Urothelium cell line (cell line): ENCODE data around the gene FAIM2.
A peak's percentile ranks its signal among the peaks of the same experiment; 100 is the strongest.

Experiments
- DNase-seq: peaks from one replicate; pipeline ENCODE4 v3.0.0; 2011; ENCODE audit warnings: low spot score, mixed read lengths
- FAIRE-seq: peaks from 2 replicates; lab custom pipeline; 2011; peaks lifted over from hg19 to GRCh38; lab: Jason Lieb, UNC

The FAIM2 gene

GRCh38 chr12:49828133-49829091, 75.3 kb downstream of the FAIM2 start, which contains the start of gene NCKAP5L:
TSS of gene NCKAP5L (minus strand) at chr12:49828413. CDS start at chr12:49804044, 24,369 bp downstream.
- no peak for FAIRE-seq

GRCh38 chr12:49827401-49828099, 76.2 kb downstream of the FAIM2 start:
- FAIRE-seq (peak; percentile 13), DNase-seq (peak; percentile 84)

More at GRCh38 chr12:49828133-49829091, 75.3 kb downstream of the FAIM2 start, which contains the start of gene NCKAP5L:
- peak; percentile 98 for DNase-seq

- FAIRE-seq (no peak), DNase-seq (no peak)
Observed at GRCh38 chr12:49827051-49827400, 76.7 kb downstream of the FAIM2 start.

GRCh38 chr12:49825971-49826421, 77.7 kb downstream of the FAIM2 start:
- DNase-seq = no peak
- no peak for FAIRE-seq

- FAIRE-seq = no peak
- DNase-seq = no peak
Observed at GRCh38 chr12:49825360-49825970, 78.2 kb downstream of the FAIM2 start.

GRCh38 chr12:49824895-49825294, 78.8 kb downstream of the FAIM2 start:
- DNase-seq (no peak), FAIRE-seq (no peak)

GRCh38 chr12:49824416-49824815, 79.3 kb downstream of the FAIM2 start:
- DNase-seq (no peak), FAIRE-seq (no peak)

- DNase-seq (no peak), FAIRE-seq (no peak)
Observed at GRCh38 chr12:49823951-49824350, 79.7 kb downstream of the FAIM2 start.

- DNase-seq (no peak), FAIRE-seq (no peak)
Observed at GRCh38 chr12:49823350-49823749, 80.3 kb downstream of the FAIM2 start.

- DNase-seq (no peak), FAIRE-seq (no peak)
Observed at GRCh38 chr12:49821373-49822287, 82.1 kb downstream of the FAIM2 start.

GRCh38 chr12:49819786-49820185, 83.9 kb downstream of the FAIM2 start:
- FAIRE-seq (no peak), DNase-seq (no peak)

GRCh38 chr12:49818241-49818895, 85.3 kb downstream of the FAIM2 start:
- DNase-seq = no peak
- FAIRE-seq = no peak
